Left renal pelvis (tissue), 4 donors: ENCODE results near the gene IRAK2. TPM values are rescaled to one million over a fixed set of nuclear protein-coding genes. Genes with fewer than 3 reads are reported as not detected.
"Not testable (repeated sequence)": the region's sequence is repeated elsewhere in the genome, so short reads cannot be mapped to it uniquely, and the experiment has no call there.

Experiments
- DNase-seq, 4 donors: peaks; one replicate each; pipeline ENCODE4 v3.0.0-alpha.2; 2013; ENCODE audit warnings: low read depth in 4 of 4, low spot score in 3 of 4
- polyA plus RNA-seq, 4 donors: library from polyadenylated mRNA; unstranded; fragments of 120-200 nt; gene quantifications; one replicate each; pipeline ENCODE4 v1.2.1, GENCODE V29; 2013; ENCODE audit not compliant: insufficient read length in 4 of 4

Gene IRAK2
- polyA plus RNA-seq: under 1 TPM; 0.63 to 0.95 (median 0.73) TPM

- no peak for DNase-seq
Measured at GRCh38 chr3:10164546-10165393, at the start of gene IRAK2. TSS of gene IRAK2 (plus strand) at chr3:10164919. CDS start at chr3:10164955, 36 bp downstream.

GRCh38 chr3:10115326-10116137 lies 49.2 kb upstream of the IRAK2 start, which contains the start of gene BRK1:
TSS of gene BRK1 (plus strand) at chr3:10115675. CDS start at chr3:10115702, 27 bp downstream.
- peak; percentile 87 to 90 (median 90) for DNase-seq

GRCh38 chr3:10116138-10116460 lies 48.6 kb upstream of the IRAK2 start:
- DNase-seq: no peak

GRCh38 chr3:10116928-10117327 lies 47.8 kb upstream of the IRAK2 start:
- DNase-seq: no peak

GRCh38 chr3:10119376-10119775 lies 45.3 kb upstream of the IRAK2 start:
- no peak for DNase-seq

- DNase-seq: no peak
Measured at GRCh38 chr3:10121064-10121463, 43.7 kb upstream of the IRAK2 start.

GRCh38 chr3:10122724-10123123 lies 42.0 kb upstream of the IRAK2 start:
- DNase-seq: no peak

GRCh38 chr3:10135872-10136271 lies 28.8 kb upstream of the IRAK2 start:
- not testable (repeated sequence) for DNase-seq

GRCh38 chr3:10136426-10137005 lies 28.2 kb upstream of the IRAK2 start:
- no peak for DNase-seq

- DNase-seq: no peak
Measured at GRCh38 chr3:10137178-10137577, 27.5 kb upstream of the IRAK2 start.

- DNase-seq: no peak
Measured at GRCh38 chr3:10140996-10141546, 23.6 kb upstream of the IRAK2 start.

GRCh38 chr3:10142707-10143560 lies 21.8 kb upstream of the IRAK2 start:
- no peak for DNase-seq

GRCh38 chr3:10145685-10146084 lies 19.0 kb upstream of the IRAK2 start:
- DNase-seq: no peak

- no peak for DNase-seq
Measured at GRCh38 chr3:10149226-10149625, 15.5 kb upstream of the IRAK2 start.

GRCh38 chr3:10150987-10151386 lies 13.7 kb upstream of the IRAK2 start:
- no peak for DNase-seq

GRCh38 chr3:10154335-10155122 lies 10.2 kb upstream of the IRAK2 start:
- DNase-seq: no peak

- no peak for DNase-seq
Measured at GRCh38 chr3:10155123-10155472, 9.6 kb upstream of the IRAK2 start.

GRCh38 chr3:10155658-10156057 lies 9.1 kb upstream of the IRAK2 start:
- DNase-seq: no peak

GRCh38 chr3:10157031-10157430 lies 7.7 kb upstream of the IRAK2 start:
- DNase-seq: no peak
